BE2C (cell line): Measurements from ENCODE around the gene ALS2.
A peak's percentile ranks its signal among the peaks of the same experiment; 100 is the strongest.
"Not testable (repeated sequence)": the region's sequence is repeated elsewhere in the genome, so short reads cannot be mapped to it uniquely, and the experiment has no call there.

Source experiments
- DNase-seq: peaks from one replicate; pipeline ENCODE4 v3.0.0-alpha.2; 2020
- H3K27me3 ChIP-seq: fragments of 250-450 bp; sonication (Bioruptor Pico); 2 replicates; pipeline ENCODE4 v1.5.1; 2020; ENCODE audit warnings: mild to moderate bottlenecking
- H3K36me3 ChIP-seq: fragments of 250-450 bp; sonication (Bioruptor Pico); 2 replicates; pipeline ENCODE4 v1.5.1; 2020; ENCODE audit warnings: mild to moderate bottlenecking
- H3K4me1 ChIP-seq: fragments of 250-450 bp; sonication (Bioruptor Pico); 2 replicates; pipeline ENCODE4 v1.5.1; 2020
- H3K4me3 ChIP-seq: 2 replicates; pipeline ENCODE4 v1.5.1; 2011; ENCODE audit warnings: low read depth, low read length
- H3K9me3 ChIP-seq: fragments of 250-450 bp; sonication (Bioruptor Pico); 2 replicates; pipeline ENCODE4 v1.5.1; 2020
- CTCF ChIP-seq: IDR thresholded peaks from 2 replicates; pipeline ENCODE4 v1.5.1; 2012; ENCODE audit warnings: mild to moderate bottlenecking, low read depth, low read length

ALS2 gene

DNA sequence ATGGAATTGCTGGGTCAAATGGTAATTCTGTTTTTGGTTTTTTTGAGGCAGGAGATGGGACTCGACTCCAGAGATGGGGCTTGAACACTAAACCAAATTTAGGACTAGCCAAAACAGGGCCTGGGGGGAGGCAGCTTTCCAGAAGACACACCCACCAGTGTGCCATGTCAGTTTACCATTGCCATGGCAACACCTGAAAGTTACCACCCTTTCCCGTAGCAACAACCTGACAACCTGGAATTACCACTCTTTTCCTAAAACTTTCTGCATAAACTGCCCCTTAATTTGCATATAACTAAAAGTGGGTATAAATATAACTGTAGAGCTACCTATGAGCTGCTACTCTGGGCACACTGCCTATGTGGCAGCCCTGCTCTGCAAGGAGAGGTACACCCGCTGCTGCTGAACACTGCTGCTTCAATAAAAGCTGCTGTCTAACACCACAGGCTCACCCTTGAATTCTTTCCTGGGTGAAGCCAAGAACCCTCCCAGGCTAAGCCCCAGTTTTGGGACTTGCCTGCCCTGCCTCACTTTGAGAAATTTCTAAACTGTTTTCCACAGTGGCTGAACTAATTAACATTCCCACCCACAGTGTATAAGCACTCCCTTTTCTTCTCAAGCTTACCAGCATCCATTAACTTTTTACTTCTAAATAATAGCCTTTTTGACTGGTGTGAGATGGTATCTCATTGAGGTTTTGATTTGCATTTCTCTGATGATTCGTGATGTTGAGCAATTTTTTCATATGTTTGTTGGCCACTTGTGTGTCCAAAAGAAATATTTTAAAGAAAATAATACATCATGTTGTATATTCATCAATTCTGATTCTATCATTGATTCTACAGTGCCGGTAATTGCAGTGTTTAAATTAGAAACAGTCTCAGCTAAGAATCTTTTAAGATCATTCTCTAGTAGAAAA, 36.2 kb upstream of the ALS2 start:
- Histone ChIP-seq H3K27me3 (no peaks in the 10 kb centered on the region), H3K9me3 (no peaks in the 10 kb centered on the region), H3K36me3 (no peaks in the 10 kb centered on the region), H3K4me1 (peaks cover 28% of the 10 kb centered on the region), H3K4me3 (no peak overlapping the region)
- no peak for TF ChIP-seq CTCF
- no peak for DNase-seq

GRCh38 chr2:201813996-201814760, 33.4 kb upstream of the ALS2 start:
- TF ChIP-seq CTCF: no peak
- no peak for DNase-seq
- Histone ChIP-seq H3K4me1 (peaks cover 14% of the 10 kb centered on the region), H3K4me3 (no peak overlapping the region), H3K36me3 (no peaks in the 10 kb centered on the region), H3K9me3 (no peaks in the 10 kb centered on the region), H3K27me3 (no peaks in the 10 kb centered on the region)

GRCh38 chr2:201810604-201811003, 29.9 kb upstream of the ALS2 start:
- not testable (repeated sequence) for H3K4me3 ChIP-seq, H3K27me3 ChIP-seq, DNase-seq, H3K9me3 ChIP-seq, H3K36me3 ChIP-seq
- peaks cover 30% of the 10 kb centered on the region for H3K4me1 ChIP-seq

GRCh38 chr2:201809633-201810032, 28.9 kb upstream of the ALS2 start:
- Histone ChIP-seq H3K4me1 (peaks cover 30% of the 10 kb centered on the region), H3K27me3 (no peaks in the 10 kb centered on the region), H3K9me3 (no peaks in the 10 kb centered on the region), H3K36me3 (no peaks in the 10 kb centered on the region), H3K4me3 (no peak overlapping the region)
- no peak for TF ChIP-seq CTCF
- DNase-seq: no peak

- no peaks in the 10 kb centered on the region for H3K9me3 ChIP-seq
- H3K4me1 ChIP-seq: peaks cover 19% of the 10 kb centered on the region
- peak overlapping the region; percentile 43; the same call in 1 of the 2 replicates for H3K4me3 ChIP-seq
- no peaks in the 10 kb centered on the region for H3K27me3 ChIP-seq
- TF ChIP-seq CTCF: no peak
- no peak for DNase-seq
- no peaks in the 10 kb centered on the region for H3K36me3 ChIP-seq
Observed at GRCh38 chr2:201808027-201808426, 27.3 kb upstream of the ALS2 start.

- peak; percentile 78 for DNase-seq
- Histone ChIP-seq H3K27me3 (no peaks in the 10 kb centered on the region), H3K4me3 (peak overlapping the region; percentile 43), H3K36me3 (no peaks in the 10 kb centered on the region), H3K9me3 (no peaks in the 10 kb centered on the region), H3K4me1 (peaks cover 19% of the 10 kb centered on the region)
- no peak for TF ChIP-seq CTCF
Observed at GRCh38 chr2:201807452-201807999, 26.8 kb upstream of the ALS2 start.
